GM19324 (cell line): Measurements from ENCODE around the gene MAZ.
"Not testable (repeated sequence)": the region's sequence is repeated elsewhere in the genome, so short reads cannot be mapped to it uniquely, and the experiment has no call there.

ENCODE experiments used
- ATAC-seq: cut with Tn5 transposase; IDR thresholded peaks from one replicate; pipeline ENCODE4 v1.9.1; 2021; ENCODE audit warnings: mild to moderate bottlenecking, moderate library complexity; ENCODE audit not compliant: unreplicated experiment, low FRiP score

Gene MAZ

DNA sequence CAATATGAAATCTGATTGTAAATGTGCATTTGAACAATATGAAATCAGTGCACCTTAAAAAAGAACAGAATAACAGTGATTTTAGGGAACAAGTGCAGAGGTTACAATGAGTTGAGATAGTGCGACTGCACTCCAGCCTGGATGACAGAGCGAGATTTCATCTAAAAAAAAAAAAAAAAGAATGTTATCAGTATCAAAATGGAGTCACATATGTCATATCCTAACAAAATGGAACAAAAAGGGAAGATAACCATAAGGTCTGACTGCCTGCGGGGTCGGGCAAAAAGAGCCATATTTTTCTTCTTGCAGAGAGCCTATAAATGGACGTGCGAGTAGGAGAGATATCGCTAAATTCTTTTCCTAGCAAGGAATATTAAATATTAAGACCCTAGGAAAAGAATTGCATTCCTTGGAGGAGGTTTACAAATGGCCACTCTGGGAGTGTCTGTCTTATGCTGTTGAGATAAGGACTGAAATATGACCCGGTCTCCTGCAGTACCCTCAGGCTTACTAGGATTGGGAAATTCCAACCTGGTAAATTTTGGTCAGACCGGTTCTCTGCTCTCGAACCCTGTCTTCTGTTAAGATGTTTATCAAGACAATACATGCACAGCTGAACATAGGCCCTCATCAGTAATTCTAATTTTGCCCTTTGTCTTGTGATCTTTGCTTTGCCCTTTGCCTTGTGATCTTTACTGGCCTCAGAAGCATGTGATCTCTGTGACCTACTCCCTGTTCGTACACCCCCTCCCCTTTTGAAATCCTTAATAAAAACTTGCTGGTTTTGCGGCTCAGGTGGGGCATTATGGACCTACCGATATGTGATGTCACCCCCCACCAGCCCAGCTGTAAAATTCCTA is 23.0 kb upstream of the MAZ start:
- ATAC-seq, result not testable (repeated sequence)

- ATAC-seq, result no peak
Measured at GRCh38 chr16:29784157-29784556, 22.2 kb upstream of the MAZ start.

- ATAC-seq, result no peak
Measured at GRCh38 chr16:29784901-29785500, 21.3 kb upstream of the MAZ start.

DNA sequence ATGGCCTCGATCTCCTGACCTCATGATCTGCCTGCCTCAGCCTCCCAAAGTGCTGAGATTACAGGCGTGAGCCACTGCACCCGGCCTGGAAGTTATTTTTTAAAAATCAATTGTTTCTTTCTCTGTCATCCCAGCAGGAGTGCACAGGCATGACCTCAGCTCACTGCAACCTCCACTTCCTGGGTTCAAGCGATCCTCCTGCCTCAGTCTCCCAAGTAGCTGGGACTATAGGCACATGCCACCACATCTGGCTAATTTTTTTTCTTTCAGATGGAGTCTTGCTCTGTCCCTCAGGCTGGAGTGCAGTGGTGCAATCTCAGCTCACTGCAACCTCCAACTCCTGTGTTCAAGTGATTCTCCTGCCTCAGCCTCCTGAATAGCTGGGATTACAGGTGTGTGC is 19.2 kb upstream of the MAZ start:
- not testable (repeated sequence) for ATAC-seq

- no peak for ATAC-seq
Measured at GRCh38 chr16:29789775-29790182, 16.6 kb upstream of the MAZ start.

GRCh38 chr16:29790183-29790948 is 16.0 kb upstream of the MAZ start, which contains the start of gene KIF22:
KIF22 (plus strand) TSS chr16:29790751; CDS start chr16:29790760, 9 bp downstream.
- ATAC-seq, result peak; percentile 91

GRCh38 chr16:29790949-29791844 is 15.1 kb upstream of the MAZ start:
- no peak for ATAC-seq

DNA sequence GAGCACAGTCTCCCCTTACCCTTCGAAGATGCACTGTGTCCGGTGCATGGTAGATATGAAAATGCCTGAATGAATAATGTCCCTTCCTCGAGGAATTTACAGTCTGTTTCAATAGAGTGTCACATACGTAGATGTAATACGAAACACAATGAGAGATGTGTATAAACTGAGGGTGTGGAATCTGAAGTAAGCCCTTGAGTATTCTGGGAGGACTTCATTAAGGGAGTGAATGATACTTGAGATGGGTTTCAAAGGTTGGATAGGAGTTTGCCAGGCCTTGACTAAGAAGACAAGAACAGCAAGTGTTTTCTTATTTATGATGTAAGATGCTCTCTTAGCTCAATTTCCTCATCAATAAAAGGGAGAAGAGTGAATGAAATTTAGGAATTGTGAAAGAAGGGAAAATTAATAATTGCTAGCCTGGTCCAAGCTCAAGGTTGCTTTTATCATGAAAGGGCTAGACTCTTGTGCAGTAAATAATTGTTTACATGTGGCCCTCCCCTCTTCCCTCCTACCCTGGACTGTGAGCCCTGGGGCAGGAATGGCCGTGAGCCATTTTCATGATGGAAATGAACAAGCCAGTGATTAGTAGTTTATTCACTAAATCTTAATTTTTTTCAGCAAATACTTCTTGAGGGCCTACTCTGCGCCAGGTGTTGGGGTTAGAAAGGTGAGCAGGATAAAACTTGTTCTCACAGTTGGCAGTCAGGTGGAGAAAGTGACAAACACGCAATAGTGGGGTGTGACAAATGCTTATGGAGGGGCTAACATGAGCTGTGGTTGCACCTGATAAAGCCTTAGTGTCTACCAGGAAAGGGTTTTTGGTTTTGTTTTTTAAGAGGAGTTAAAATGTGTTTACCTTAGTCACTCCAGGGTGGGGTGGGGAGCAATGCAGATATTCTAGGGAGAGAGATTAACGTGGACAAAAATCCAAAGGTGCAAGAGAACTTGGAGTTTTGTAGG is 14.2 kb upstream of the MAZ start:
- ATAC-seq, result no peak

- not testable (repeated sequence) for ATAC-seq
Measured at GRCh38 chr16:29793153-29793552, 13.2 kb upstream of the MAZ start.

- no peak for ATAC-seq
Measured at GRCh38 chr16:29794231-29794710, 12.1 kb upstream of the MAZ start.

GRCh38 chr16:29802416-29802935 is 3.9 kb upstream of the MAZ start:
- ATAC-seq, result no peak

GRCh38 chr16:29804020-29804419 is 2.3 kb upstream of the MAZ start:
- ATAC-seq, result no peak

GRCh38 chr16:29804455-29805231 is 1.7 kb upstream of the MAZ start:
- ATAC-seq, result no peak

- peak; percentile 66 for ATAC-seq
Measured at GRCh38 chr16:29805232-29806098, 864 bp upstream of the MAZ start.

DNA sequence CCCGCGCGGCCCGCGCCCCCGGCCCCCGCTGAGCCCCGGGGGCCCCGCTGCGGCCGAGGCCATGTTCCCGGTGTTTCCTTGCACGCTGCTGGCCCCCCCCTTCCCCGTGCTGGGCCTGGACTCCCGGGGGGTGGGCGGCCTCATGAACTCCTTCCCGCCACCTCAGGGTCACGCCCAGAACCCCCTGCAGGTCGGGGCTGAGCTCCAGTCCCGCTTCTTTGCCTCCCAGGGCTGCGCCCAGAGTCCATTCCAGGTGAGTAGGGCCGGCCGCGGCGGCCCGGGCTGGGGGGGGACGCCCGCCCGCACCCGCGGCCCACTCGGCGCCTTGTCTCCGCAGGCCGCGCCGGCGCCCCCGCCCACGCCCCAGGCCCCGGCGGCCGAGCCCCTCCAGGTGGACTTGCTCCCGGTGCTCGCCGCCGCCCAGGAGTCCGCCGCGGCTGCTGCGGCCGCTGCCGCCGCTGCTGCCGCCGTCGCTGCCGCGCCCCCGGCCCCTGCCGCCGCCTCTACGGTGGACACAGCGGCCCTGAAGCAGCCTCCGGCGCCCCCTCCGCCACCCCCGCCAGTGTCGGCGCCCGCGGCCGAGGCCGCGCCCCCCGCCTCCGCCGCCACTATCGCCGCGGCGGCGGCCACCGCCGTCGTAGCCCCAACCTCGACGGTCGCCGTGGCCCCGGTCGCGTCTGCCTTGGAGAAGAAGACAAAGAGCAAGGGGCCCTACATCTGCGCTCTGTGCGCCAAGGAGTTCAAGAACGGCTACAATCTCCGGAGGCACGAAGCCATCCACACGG is 504 bp downstream of the MAZ start:
- peak; percentile 3 for ATAC-seq
